Measurements from ENCODE around the gene LAPTM5. TPM values are rescaled to one million over a fixed set of nuclear protein-coding genes. Genes with fewer than 3 reads are reported as not detected.

The LAPTM5 gene
- total RNA-seq, 3 donors from 2014 or later = 41.3 to 130 (median 70.1) TPM

DNA sequence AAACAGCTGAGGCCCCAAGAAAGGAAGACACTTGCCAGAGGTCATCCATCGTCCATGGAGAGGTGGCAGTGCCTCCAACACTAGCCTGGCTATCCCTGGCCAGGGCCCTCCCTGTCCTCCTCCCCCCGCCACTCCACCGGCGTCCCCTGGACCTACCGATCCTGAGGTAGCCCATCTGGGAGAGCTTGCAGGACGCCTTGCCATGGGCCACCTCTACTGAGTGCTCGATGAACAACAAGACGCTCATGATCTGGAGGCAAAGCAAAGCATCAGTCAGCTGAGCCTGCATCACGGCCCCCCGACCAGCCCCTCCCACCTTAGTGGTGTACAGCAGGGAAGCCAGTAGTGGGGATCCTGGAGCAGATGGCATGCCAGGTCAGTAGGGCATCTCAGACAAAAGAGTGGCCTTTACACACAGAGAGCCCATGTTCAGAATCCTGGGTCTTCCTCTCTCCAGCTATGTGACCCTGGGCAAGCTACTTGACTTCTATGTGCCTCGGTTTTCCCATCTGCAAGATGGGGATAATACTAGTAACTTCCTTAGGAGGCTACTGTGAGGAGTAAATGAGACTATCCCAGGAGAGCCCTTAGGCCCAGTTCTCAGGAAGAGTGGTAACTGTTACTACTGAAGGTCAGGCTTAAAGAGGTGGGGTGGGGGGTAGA is 15.1 kb downstream of the LAPTM5 start:
- no peak overlapping the region for H3K4me3 ChIP-seq
- H3K9me3 ChIP-seq = no peaks in the 10 kb centered on the region
- no peaks in the 10 kb centered on the region for H3K36me3 ChIP-seq
- H3K27ac ChIP-seq = no peak overlapping the region
- intact Hi-C loops (cut with DNase I; ENCODE audit: low total_unique reads) = no loop called here
- H3K4me1 ChIP-seq = no peaks in the 10 kb centered on the region
- DNase-seq (ENCODE audit: low spot score in 2 of 2) = no peak
- no peaks in the 10 kb centered on the region for H3K27me3 ChIP-seq
- no peak for TF ChIP-seq POLR2A (IDR thresholded peaks at IDR 0.05)
- no peak for TF ChIP-seq POLR2AphosphoS5 (IDR thresholded peaks at IDR 0.05)
- TF ChIP-seq, protein P1, sequence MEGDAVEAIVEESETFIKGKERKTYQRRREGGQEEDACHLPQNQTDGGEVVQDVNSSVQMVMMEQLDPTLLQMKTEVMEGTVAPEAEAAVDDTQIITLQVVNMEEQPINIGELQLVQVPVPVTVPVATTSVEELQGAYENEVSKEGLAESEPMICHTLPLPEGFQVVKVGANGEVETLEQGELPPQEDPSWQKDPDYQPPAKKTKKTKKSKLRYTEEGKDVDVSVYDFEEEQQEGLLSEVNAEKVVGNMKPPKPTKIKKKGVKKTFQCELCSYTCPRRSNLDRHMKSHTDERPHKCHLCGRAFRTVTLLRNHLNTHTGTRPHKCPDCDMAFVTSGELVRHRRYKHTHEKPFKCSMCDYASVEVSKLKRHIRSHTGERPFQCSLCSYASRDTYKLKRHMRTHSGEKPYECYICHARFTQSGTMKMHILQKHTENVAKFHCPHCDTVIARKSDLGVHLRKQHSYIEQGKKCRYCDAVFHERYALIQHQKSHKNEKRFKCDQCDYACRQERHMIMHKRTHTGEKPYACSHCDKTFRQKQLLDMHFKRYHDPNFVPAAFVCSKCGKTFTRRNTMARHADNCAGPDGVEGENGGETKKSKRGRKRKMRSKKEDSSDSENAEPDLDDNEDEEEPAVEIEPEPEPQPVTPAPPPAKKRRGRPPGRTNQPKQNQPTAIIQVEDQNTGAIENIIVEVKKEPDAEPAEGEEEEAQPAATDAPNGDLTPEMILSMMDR (IDR thresholded peaks at IDR 0.05) = no peak

DNA sequence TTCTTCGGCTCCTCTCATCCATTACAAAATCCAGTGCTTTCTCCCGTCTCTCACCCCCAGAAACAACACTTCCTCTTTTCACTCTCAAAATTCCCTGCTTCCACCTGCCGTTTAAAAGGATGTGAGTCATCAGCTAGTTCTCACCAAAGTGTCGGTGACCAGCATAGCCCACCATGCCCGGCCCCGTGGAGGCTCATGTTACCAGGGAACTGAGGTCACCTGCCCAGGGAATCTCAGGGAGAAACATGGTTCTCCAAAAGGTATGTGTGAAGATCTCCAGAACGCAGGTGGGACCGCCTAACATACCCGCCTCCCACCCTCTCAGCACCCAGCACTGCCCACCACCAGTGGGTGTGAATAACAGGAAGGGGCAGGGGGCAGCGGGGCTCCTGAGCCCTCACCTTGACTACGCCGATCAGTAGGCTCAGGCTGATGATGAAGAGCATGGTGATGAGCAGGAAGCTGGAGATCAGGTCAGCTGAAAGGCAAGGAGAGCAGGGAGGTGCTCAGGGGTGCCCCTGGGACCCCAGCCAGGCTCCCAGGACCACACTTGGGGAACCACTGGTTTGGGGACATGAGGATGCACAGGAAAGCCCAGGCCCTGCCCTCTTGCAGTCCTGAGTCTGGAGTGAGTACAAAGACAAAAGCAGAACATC is 16.2 kb downstream of the LAPTM5 start:
- H3K27ac ChIP-seq = no peak overlapping the region
- H3K4me3 ChIP-seq = no peak overlapping the region
- no peaks in the 10 kb centered on the region for H3K36me3 ChIP-seq
- TF ChIP-seq, protein P1 (IDR thresholded peaks at IDR 0.05) = no peak
- TF ChIP-seq POLR2A (IDR thresholded peaks at IDR 0.05) (no peak), POLR2AphosphoS5 (IDR thresholded peaks at IDR 0.05) (no peak)
- no peaks in the 10 kb centered on the region for H3K4me1 ChIP-seq
- no peaks in the 10 kb centered on the region for H3K9me3 ChIP-seq
- no peaks in the 10 kb centered on the region for H3K27me3 ChIP-seq
- intact Hi-C loops (cut with DNase I; ENCODE audit: low total_unique reads) = no loop called here
- DNase-seq (ENCODE audit: low spot score in 2 of 2) = no peak

DNA sequence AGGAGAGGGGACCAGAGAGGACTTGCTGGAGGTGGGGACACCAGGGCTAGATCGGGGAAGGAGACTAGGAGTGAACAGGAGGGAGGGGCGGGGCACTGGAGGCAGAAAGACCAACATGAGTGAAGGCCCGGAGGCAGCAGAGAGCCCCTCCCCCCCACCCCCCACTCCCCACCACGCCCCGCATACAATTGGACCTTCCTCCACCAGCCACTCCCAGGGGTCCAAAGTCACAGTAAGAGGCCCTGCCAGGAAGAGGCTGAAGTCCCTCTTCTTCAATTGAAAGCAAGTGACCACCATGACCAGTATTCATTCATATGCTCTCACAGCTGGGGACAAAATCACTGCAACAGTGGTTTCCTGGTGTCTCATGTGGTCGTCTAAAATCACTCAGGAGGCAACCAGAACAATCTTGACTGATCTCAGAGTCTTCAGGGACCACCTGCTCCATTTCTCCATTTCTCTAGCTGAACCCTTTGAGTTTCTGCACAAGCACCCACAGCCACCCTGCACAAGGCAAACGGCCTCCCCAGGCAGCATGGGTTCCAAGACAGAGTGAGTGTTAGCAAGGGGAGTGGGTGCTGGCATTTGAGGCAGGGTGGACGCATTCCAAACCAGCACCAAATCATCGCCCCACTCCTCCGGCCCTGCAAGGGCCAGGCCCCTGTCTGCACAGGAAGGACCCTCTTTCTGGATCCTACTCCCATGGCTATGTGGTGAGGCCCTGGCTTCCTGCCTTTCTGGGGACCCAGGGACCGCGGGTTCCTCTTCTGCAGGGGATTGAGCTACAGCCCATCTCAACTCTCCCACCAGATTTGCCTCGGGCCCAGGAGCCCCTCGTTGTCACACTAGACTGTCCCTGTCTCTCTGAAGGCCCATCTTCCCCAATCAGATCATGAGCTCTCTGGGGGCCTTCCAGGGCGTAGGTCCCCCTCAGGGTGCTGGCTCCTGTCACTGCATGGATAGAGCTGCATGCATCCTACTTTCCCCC is 17.0 kb downstream of the LAPTM5 start:
- Histone ChIP-seq H3K27ac (no peak overlapping the region), H3K27me3 (no peaks in the 10 kb centered on the region), H3K4me3 (no peak overlapping the region), H3K4me1 (no peaks in the 10 kb centered on the region), H3K9me3 (no peaks in the 10 kb centered on the region), H3K36me3 (no peaks in the 10 kb centered on the region)
- intact Hi-C loops (cut with DNase I; ENCODE audit: low total_unique reads) = no loop called here
- DNase-seq (ENCODE audit: low spot score in 2 of 2) = no peak
- TF ChIP-seq POLR2AphosphoS5 (IDR thresholded peaks at IDR 0.05) (no peak), POLR2A (IDR thresholded peaks at IDR 0.05) (no peak)
- TF ChIP-seq, protein P1 (IDR thresholded peaks at IDR 0.05) = no peak

DNA sequence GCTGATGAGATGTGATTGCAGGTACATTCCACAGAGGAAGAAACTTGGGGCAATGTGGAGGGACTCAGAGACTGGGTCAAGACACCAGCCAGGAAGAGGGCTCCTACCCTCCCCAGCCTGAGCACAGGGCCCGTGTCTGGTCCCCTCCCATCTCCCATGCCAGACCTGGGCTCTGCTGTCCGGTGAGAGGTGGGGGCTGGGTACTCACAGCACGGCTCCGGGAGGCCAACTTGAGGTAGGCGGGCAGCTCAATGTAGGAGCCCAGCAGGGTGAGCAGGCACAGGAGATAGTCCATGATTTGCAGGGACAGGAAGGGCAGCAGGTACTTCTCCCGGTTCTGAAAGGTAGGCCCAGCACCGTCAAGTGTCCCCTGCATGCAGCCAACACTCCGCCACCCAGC is 18.0 kb downstream of the LAPTM5 start:
- Histone ChIP-seq H3K27ac (no peak overlapping the region), H3K36me3 (no peaks in the 10 kb centered on the region), H3K27me3 (no peaks in the 10 kb centered on the region), H3K4me1 (no peaks in the 10 kb centered on the region), H3K9me3 (no peaks in the 10 kb centered on the region), H3K4me3 (no peak overlapping the region)
- intact Hi-C loops (cut with DNase I; ENCODE audit: low total_unique reads) = no loop called here
- TF ChIP-seq POLR2A (IDR thresholded peaks at IDR 0.05) (no peak), POLR2AphosphoS5 (IDR thresholded peaks at IDR 0.05) (no peak)
- TF ChIP-seq, protein P1 (IDR thresholded peaks at IDR 0.05) = no peak
- no peak for DNase-seq (ENCODE audit: low spot score in 2 of 2)
